ENCODE results near the gene KANSL1.

KANSL1 gene

DNA sequence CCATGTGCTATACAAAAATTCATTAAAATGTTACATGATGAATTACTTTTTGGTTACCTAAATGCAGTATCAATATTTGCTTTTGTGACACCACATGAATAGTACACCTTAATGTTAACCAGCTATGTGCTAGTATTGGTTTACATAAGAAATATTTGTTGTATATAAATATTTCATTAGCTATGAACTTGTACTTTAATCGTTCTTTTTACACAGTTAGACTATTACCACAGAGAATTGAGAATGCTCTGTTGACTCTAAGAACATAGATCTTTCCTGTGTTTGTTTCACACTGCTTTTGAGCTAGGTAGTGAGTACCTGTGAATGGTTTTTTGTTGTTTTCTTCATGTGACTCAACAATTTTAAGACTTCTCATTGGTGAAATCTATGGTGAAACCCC lies 93.4 kb downstream of the KANSL1 start:
- Histone ChIP-seq H3K23ac (ENCODE audit: low read length in 2 of 2) (no peak overlapping the region), H4K91ac (ENCODE audit: low read length) (no peak overlapping the region), H2BK120ac (ENCODE audit: low read depth, low read length) (no peak overlapping the region), H3K9ac (ENCODE audit: low read length) (peak overlapping the region; percentile 1), H3K27me3 (ENCODE audit: control insufficient read depth in 1 of 2, insufficient read depth in 1 of 2, low read length in 2 of 2) (no peaks in the 10 kb centered on the region), H3K14ac (ENCODE audit: low read length in 2 of 2) (no peak overlapping the region), H4K8ac (ENCODE audit: low read length) (no peak overlapping the region), H3K18ac (ENCODE audit: low read depth in 1 of 2, low read length in 2 of 2) (no peak overlapping the region), H2AFZ (ENCODE audit: low read depth, low read length) (no peak overlapping the region), H2BK15ac (ENCODE audit: low read depth, poor library complexity, severe bottlenecking) (no peak overlapping the region), H3K36me3 (ENCODE audit: control insufficient read depth in 1 of 2, insufficient read depth in 2 of 2, low read depth in 1 of 2, low read length in 2 of 2) (no peaks in the 10 kb centered on the region), H3K4me1 (ENCODE audit: control insufficient read depth, insufficient read depth, low read depth, low read length) (peaks cover 2% of the 10 kb centered on the region), H2AK5ac (ENCODE audit: low read length, severe bottlenecking) (no peak overlapping the region), H2BK12ac (ENCODE audit: low read length in 2 of 2) (no peak overlapping the region), H3K9me3 (ENCODE audit: control insufficient read depth, low read length) (no peaks in the 10 kb centered on the region), H3K4me2 (ENCODE audit: low read length, poor library complexity, severe bottlenecking) (no peak overlapping the region), H2BK5ac (ENCODE audit: low read depth, low read length, poor library complexity, severe bottlenecking) (no peak overlapping the region), H3K27ac (ENCODE audit: low read length, poor library complexity, severe bottlenecking) (no peak overlapping the region), H3K4me3 (ENCODE audit: insufficient read depth in 1 of 2, low read depth in 1 of 2, low read length in 2 of 2) (no peak overlapping the region), H3K4ac (ENCODE audit: low read depth in 1 of 2, low read length in 2 of 2) (no peak overlapping the region), H3K79me1 (replicated peaks; ENCODE audit: low read length, poor library complexity, severe bottlenecking) (no peaks in the 10 kb centered on the region)
- no peak for DNase-seq
- WGBS, result no CpG with 5 or more reads among the region's 1 CpG

DNA sequence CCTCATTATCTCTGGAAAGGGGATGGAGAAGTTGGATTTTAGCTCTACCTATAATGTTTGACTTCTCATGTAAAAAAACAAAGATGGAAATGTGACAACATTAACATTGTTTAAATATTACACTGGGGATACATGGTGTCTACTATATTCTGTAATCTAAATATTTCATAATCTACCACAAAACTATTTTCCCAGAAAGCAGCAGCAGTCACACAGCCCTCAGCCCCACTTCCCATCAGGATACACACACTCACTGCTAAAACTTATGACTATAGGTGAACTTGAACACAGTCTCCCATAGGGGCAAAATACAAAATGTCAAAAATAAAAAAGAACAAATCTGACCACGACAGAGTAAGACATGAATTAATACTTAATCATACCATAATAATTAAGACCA lies 95.7 kb downstream of the KANSL1 start:
- Histone ChIP-seq H3K27ac (ENCODE audit: low read length, poor library complexity, severe bottlenecking) (no peak overlapping the region), H3K9ac (ENCODE audit: low read length) (no peak overlapping the region), H3K4me1 (ENCODE audit: control insufficient read depth, insufficient read depth, low read depth, low read length) (peaks cover 2% of the 10 kb centered on the region), H3K4me2 (ENCODE audit: low read length, poor library complexity, severe bottlenecking) (no peak overlapping the region), H4K91ac (ENCODE audit: low read length) (no peak overlapping the region), H3K18ac (ENCODE audit: low read depth in 1 of 2, low read length in 2 of 2) (no peak overlapping the region), H3K14ac (ENCODE audit: low read length in 2 of 2) (no peak overlapping the region), H4K8ac (ENCODE audit: low read length) (no peak overlapping the region), H2BK120ac (ENCODE audit: low read depth, low read length) (no peak overlapping the region), H3K79me1 (replicated peaks; ENCODE audit: low read length, poor library complexity, severe bottlenecking) (peaks cover 3% of the 10 kb centered on the region), H2BK15ac (ENCODE audit: low read depth, poor library complexity, severe bottlenecking) (no peak overlapping the region), H3K36me3 (ENCODE audit: control insufficient read depth in 1 of 2, insufficient read depth in 2 of 2, low read depth in 1 of 2, low read length in 2 of 2) (peaks cover 3 to 13% of the 10 kb centered on the region in 2 experiments), H3K23ac (ENCODE audit: low read length in 2 of 2) (no peak overlapping the region), H2AFZ (ENCODE audit: low read depth, low read length) (no peak overlapping the region), H3K4me3 (ENCODE audit: insufficient read depth in 1 of 2, low read depth in 1 of 2, low read length in 2 of 2) (no peak overlapping the region), H3K9me3 (ENCODE audit: control insufficient read depth, low read length) (no peaks in the 10 kb centered on the region), H2AK5ac (ENCODE audit: low read length, severe bottlenecking) (no peak overlapping the region), H3K4ac (ENCODE audit: low read depth in 1 of 2, low read length in 2 of 2) (no peak overlapping the region), H2BK12ac (ENCODE audit: low read length in 2 of 2) (no peak overlapping the region), H3K27me3 (ENCODE audit: control insufficient read depth in 1 of 2, insufficient read depth in 1 of 2, low read length in 2 of 2) (no peaks in the 10 kb centered on the region), H2BK5ac (ENCODE audit: low read depth, low read length, poor library complexity, severe bottlenecking) (no peak overlapping the region)
- DNase-seq, result peak; percentile 26
- WGBS, result no CpG with 5 or more reads among the region's 1 CpG

DNA sequence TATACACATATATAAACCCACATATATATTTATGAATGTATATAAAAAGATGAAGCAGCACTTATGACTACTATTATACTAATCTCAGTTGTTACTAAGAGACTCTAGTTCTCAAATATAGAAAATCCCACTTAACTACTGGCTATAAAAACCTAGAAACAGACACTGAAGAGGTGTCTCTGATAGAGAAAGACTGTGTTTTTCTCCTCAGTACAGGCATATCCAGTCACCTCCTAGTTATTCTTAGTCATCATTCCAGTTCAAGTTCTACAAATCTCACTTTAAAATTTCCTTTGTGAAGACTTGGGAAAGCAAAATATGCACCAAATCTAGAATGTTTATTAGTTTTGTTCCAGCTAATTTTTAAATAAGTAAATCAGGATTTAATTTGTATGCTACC lies 100.2 kb downstream of the KANSL1 start:
- Histone ChIP-seq H3K27me3 (ENCODE audit: control insufficient read depth in 1 of 2, insufficient read depth in 1 of 2, low read length in 2 of 2) (no peaks in the 10 kb centered on the region), H3K4ac (ENCODE audit: low read depth in 1 of 2, low read length in 2 of 2) (no peak overlapping the region), H2BK15ac (ENCODE audit: low read depth, poor library complexity, severe bottlenecking) (no peak overlapping the region)

DNA sequence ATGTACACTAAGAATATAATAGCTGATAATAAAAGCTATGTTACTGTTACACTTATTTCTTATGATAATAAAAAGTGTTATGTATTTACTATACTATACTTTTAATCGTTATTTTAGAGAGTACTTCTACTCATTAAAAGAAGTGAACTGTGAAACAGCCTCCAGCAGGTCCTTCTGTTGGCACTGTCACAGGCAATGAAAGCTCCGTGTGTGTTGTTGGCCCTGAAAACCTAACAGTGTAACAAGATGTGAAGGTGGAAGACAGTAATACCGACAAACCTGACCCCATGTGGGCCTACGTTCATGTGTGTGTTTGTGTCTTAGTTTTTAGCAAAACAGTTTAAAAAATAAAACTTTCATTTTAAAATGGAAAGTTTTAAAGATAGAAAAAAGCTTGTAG lies 102.4 kb downstream of the KANSL1 start:
- no peak overlapping the region for H3K14ac ChIP-seq (ENCODE audit: low read length in 2 of 2)
- no peaks in the 10 kb centered on the region for H3K9me3 ChIP-seq (ENCODE audit: control insufficient read depth, low read length)
- H3K27me3 ChIP-seq (ENCODE audit: control insufficient read depth in 1 of 2, insufficient read depth in 1 of 2, low read length in 2 of 2), result no peaks in the 10 kb centered on the region
- no peak overlapping the region for H2BK120ac ChIP-seq (ENCODE audit: low read depth, low read length)
- no peak overlapping the region for H2AFZ ChIP-seq (ENCODE audit: low read depth, low read length)
- H3K4ac ChIP-seq (ENCODE audit: low read depth in 1 of 2, low read length in 2 of 2), result no peak overlapping the region
- H3K79me1 ChIP-seq (replicated peaks; ENCODE audit: low read length, poor library complexity, severe bottlenecking), result peaks cover 18% of the 10 kb centered on the region
- DNase-seq, result no peak
- H2BK15ac ChIP-seq (ENCODE audit: low read depth, poor library complexity, severe bottlenecking), result no peak overlapping the region
- H2BK5ac ChIP-seq (ENCODE audit: low read depth, low read length, poor library complexity, severe bottlenecking), result no peak overlapping the region
- no peak overlapping the region for H3K9ac ChIP-seq (ENCODE audit: low read length)
- no peak overlapping the region for H3K4me2 ChIP-seq (ENCODE audit: low read length, poor library complexity, severe bottlenecking)
- no peak overlapping the region for H2AK5ac ChIP-seq (ENCODE audit: low read length, severe bottlenecking)
- no peak overlapping the region for H2BK12ac ChIP-seq (ENCODE audit: low read length in 2 of 2)
- no peak overlapping the region for H3K18ac ChIP-seq (ENCODE audit: low read depth in 1 of 2, low read length in 2 of 2)
- H4K8ac ChIP-seq (ENCODE audit: low read length), result no peak overlapping the region
- no peak overlapping the region for H3K27ac ChIP-seq (ENCODE audit: low read length, poor library complexity, severe bottlenecking)
- no peak overlapping the region for H4K91ac ChIP-seq (ENCODE audit: low read length)
- H3K23ac ChIP-seq (ENCODE audit: low read length in 2 of 2), result no peak overlapping the region
- no peak overlapping the region for H3K4me3 ChIP-seq (ENCODE audit: insufficient read depth in 1 of 2, low read depth in 1 of 2, low read length in 2 of 2)
- WGBS, result 92% methylated on average over 1 of the region's 4 CpGs
- H3K4me1 ChIP-seq (ENCODE audit: control insufficient read depth, insufficient read depth, low read depth, low read length), result no peaks in the 10 kb centered on the region
- peaks cover 7 to 60% of the 10 kb centered on the region in 2 experiments for H3K36me3 ChIP-seq (ENCODE audit: control insufficient read depth in 1 of 2, insufficient read depth in 2 of 2, low read depth in 1 of 2, low read length in 2 of 2)

More for the DNA sequence above, 100.2 kb downstream of the KANSL1 start:
- no peak overlapping the region for H2AK5ac ChIP-seq (ENCODE audit: low read length, severe bottlenecking)
- no peak overlapping the region for H2BK5ac ChIP-seq (ENCODE audit: low read depth, low read length, poor library complexity, severe bottlenecking)
- H3K36me3 ChIP-seq (ENCODE audit: control insufficient read depth in 1 of 2, insufficient read depth in 2 of 2, low read depth in 1 of 2, low read length in 2 of 2), result peaks cover 7 to 50% of the 10 kb centered on the region in 2 experiments
- peak overlapping the region; percentile 15 for H3K9ac ChIP-seq (ENCODE audit: low read length)
- H3K4me1 ChIP-seq (ENCODE audit: control insufficient read depth, insufficient read depth, low read depth, low read length), result no peaks in the 10 kb centered on the region
- H3K14ac ChIP-seq (ENCODE audit: low read length in 2 of 2), result no peak overlapping the region
- H3K4me2 ChIP-seq (ENCODE audit: low read length, poor library complexity, severe bottlenecking), result no peak overlapping the region
- H3K4me3 ChIP-seq (ENCODE audit: insufficient read depth in 1 of 2, low read depth in 1 of 2, low read length in 2 of 2), result no peak overlapping the region
- no peak overlapping the region for H4K91ac ChIP-seq (ENCODE audit: low read length)
- no peak for DNase-seq
- no peak overlapping the region for H3K27ac ChIP-seq (ENCODE audit: low read length, poor library complexity, severe bottlenecking)
- no peak overlapping the region for H4K8ac ChIP-seq (ENCODE audit: low read length)
- no peak overlapping the region for H2BK12ac ChIP-seq (ENCODE audit: low read length in 2 of 2)
- H3K9me3 ChIP-seq (ENCODE audit: control insufficient read depth, low read length), result no peaks in the 10 kb centered on the region
- H3K79me1 ChIP-seq (replicated peaks; ENCODE audit: low read length, poor library complexity, severe bottlenecking), result peaks cover 17% of the 10 kb centered on the region
- H2AFZ ChIP-seq (ENCODE audit: low read depth, low read length), result no peak overlapping the region
- H3K23ac ChIP-seq (ENCODE audit: low read length in 2 of 2), result no peak overlapping the region
- no peak overlapping the region for H2BK120ac ChIP-seq (ENCODE audit: low read depth, low read length)
- no peak overlapping the region for H3K18ac ChIP-seq (ENCODE audit: low read depth in 1 of 2, low read length in 2 of 2)

Data from mesenchymal stem cell (in vitro differentiated cells and primary cell).